AG09309 (cell line): ENCODE results near the gene SGSM1.

Experiments
- DNase-seq: peaks from one replicate; pipeline ENCODE4 v3.0.0-alpha.2; 2010; ENCODE audit warnings: low read depth
- H3K4me3 ChIP-seq: 2 replicates; pipeline ENCODE4 v1.5.1; 2011; ENCODE audit warnings: mild to moderate bottlenecking, low read depth, low read length, moderate library complexity; ENCODE audit not compliant: control insufficient read depth
- TF ChIP-seq, protein P1 (sequence below): IDR thresholded peaks from 2 replicates; pipeline ENCODE4 v1.5.1; 2011; ENCODE audit warnings: mild to moderate bottlenecking, low read depth, low read length, inconsistent platforms; ENCODE audit not compliant: insufficient read depth, control insufficient read depth; ENCODE audit errors: missing control alignments

Gene SGSM1

DNA sequence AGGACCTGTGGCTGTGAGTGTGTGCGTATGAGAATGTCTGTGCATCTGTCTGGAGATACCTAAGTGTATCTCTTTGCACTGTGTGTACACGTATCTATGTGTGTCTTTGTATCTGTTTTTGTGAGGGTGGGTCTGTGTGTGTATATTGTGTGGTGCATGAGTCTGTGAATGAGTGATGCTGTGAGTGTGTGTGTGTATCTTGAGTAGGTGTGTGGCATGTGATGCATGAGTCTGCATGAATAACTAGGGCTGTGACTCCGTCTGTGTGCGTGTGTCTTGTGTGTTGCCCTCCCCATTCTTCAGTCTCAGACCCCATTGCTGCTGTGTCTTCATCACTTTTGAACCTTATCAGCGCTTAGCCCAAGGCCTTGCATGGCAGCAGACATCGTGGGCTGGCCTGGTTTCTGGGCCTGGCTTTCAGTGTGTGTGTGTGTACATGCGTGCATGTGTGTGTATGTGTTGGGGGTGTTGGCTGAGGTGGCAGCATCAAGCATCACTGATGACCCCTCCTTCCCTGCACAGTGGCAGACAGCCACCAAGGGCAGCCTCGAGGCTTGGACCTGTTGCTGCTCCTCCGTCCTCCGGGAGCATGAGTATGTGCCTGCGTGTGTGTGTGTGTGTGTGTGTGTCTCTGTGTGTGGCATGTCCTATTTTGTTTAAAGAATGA is 1.4 kb downstream of the SGSM1 start:
- no peak for DNase-seq
- H3K4me3 ChIP-seq: no peak overlapping the region
- TF ChIP-seq, protein P1, sequence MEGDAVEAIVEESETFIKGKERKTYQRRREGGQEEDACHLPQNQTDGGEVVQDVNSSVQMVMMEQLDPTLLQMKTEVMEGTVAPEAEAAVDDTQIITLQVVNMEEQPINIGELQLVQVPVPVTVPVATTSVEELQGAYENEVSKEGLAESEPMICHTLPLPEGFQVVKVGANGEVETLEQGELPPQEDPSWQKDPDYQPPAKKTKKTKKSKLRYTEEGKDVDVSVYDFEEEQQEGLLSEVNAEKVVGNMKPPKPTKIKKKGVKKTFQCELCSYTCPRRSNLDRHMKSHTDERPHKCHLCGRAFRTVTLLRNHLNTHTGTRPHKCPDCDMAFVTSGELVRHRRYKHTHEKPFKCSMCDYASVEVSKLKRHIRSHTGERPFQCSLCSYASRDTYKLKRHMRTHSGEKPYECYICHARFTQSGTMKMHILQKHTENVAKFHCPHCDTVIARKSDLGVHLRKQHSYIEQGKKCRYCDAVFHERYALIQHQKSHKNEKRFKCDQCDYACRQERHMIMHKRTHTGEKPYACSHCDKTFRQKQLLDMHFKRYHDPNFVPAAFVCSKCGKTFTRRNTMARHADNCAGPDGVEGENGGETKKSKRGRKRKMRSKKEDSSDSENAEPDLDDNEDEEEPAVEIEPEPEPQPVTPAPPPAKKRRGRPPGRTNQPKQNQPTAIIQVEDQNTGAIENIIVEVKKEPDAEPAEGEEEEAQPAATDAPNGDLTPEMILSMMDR: no peak

DNA sequence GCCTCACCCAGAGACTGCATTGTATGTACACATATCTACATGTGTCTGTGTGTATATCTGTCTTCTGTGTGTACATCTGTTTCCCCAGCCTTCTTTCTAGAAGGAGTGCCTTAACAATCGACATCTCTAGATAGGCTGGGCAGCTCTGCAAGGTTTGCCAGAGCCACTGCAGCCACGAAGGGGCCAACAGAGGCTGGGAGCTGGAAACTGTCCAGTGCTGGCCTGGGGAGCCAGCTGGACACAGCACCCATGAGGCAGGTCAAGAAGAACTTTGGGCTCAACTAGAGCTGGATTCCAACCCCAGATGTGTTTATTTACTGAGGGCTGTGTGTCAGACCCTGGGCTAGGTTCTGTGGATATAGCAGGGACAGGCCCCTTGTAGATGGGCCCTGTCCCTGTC is 3.3 kb downstream of the SGSM1 start:
- no peak overlapping the region for H3K4me3 ChIP-seq
- TF ChIP-seq, protein P1: no peak
- DNase-seq: no peak

DNA sequence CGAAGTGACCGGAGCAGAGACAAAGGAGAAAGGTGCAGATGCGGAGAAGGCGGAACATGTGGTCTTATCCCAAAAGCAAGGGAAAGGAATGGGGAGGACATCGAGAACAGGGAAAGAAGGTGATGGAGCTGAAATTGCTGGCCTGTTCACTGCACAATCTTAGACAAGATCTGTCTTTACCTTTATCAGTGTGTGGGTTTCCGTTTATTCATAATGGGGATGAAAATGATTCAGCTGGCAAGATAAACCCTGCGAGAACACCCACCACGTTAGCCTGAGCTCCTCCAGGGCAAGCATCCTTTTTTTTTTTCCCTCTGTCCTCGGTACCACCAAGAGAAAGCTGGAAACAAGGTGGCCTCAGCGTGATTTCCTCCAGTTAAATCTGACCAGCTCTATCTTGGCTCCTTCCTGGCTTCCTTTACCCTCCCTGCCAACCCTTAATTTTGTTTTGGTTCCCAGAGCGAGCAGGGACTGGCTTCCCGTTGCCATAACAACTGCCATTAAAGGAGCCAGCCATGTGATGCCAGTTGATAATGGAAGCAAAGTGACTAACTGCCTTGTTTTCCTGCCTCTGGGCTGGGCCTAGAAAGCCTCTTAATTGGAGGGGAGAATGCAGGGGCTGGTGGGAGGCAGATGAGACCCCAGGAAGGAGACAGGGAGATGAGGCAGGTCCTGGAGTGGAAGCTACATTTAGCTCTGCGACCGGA is 4.2 kb downstream of the SGSM1 start:
- TF ChIP-seq, protein P1: no peak
- DNase-seq: no peak
- no peak overlapping the region for H3K4me3 ChIP-seq

DNA sequence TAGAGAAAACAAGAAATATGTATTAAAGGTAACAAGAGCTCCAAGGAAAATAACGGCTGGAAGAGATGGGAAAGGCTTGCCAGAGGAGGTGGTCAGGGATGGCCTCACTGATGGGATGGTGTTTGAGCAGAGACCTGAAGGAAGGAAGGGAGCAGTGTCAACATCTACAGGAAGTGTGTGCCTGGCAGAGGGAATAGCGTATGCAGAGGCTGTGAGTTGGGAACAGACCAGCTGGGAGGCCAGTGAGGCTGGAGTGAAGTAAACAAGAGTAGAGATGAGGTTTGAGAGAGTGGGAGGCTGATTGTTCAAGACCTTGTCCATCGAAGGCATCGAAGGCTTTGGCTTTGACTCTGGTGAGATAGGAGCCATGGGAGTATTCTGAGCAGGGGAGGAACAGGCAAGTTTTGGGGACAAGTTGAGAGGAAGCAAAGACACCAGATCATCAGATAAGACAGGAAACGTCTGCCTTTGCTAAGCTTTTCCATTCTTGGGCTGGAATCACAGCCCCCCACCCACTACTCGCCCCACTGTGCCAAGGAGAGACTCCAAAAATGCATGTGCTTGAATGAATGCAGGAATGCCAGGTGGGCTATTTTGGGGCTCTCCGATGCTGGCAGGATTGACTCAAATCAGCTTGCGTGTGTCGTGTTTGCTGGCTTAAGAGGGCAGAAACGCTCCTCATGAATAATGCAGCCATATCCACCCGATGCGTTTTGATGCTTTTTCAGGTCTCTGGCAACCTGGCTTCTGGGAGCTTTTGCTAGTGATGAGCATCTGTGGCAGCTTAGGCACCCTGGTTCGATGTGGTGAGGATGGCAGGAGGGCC is 7.2 kb downstream of the SGSM1 start:
- H3K4me3 ChIP-seq: no peak overlapping the region
- TF ChIP-seq, protein P1: no peak
- DNase-seq: no peak

DNA sequence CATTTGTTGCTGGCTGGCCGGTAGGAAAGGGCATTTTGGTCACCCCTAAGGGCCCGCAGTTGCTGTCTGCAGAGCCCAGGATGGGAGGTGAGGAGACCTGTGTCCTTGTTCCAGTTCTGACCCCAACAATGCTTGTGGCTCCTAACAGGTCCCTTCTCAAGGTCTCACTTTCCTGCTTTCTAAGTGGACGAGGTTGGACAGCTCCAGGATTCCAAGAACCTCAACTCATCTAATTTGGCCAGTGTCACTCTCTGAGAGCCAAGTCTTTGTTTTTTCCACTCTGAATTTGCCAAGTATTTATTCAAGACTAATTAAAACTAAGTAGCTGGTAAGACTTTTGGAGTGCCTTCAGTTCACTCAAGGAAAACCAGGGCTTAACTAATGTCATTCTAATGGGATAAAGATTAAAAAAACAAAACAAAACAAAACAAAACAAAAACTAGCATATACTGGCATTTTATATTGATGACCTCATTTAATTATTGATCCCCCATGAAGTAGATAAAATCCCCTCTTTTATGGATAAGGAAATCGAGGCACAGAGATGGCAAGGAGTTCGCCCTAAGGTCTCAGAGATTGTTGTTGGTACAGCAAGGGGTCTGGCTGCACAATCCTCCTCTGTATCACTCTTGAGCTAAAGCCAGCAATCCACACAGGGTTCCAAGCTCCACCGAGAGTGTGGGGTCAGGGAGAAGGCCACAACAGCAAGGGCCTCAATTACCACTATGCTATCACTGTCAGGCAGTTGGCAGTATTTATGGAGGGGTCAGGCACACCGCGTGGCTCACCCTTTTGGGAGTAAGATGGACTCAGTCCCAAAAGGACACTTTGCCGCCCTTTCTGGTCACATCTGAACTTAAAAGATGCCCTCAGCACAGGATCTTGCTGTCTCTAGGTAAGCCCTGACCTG is 8.1 kb downstream of the SGSM1 start:
- no peak for DNase-seq
- H3K4me3 ChIP-seq: no peak overlapping the region
- TF ChIP-seq, protein P1: no peak

DNA sequence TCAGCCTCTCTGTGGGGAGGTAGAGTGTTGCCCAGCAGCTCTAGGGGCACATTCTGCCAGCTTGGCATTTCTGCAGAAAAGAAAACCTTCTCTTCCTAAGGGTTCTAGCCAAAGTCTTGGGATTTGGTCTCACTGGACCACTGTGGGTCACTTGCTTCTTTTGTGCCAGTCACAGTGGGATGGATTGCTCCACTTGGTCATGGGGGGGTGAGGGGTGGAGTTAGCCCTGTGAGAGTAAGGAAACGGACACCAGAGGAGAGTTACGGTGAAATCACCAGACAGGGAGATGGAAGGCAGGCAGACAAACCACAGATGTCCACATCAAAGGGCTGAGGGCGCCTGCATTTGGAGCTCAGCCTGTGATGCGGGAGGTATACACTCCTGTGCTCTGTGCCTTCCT is 10.8 kb downstream of the SGSM1 start:
- no peak overlapping the region for H3K4me3 ChIP-seq
- no peak for DNase-seq
- TF ChIP-seq, protein P1: no peak
